NCI-H446 (cell line): ENCODE data around the gene MYO15B.

Source experiments
- DNase-seq, 2 experiments: peaks; one replicate each; lab custom pipeline; 2025; lab: John Stamatoyannopoulos, UW

The MYO15B gene

DNA sequence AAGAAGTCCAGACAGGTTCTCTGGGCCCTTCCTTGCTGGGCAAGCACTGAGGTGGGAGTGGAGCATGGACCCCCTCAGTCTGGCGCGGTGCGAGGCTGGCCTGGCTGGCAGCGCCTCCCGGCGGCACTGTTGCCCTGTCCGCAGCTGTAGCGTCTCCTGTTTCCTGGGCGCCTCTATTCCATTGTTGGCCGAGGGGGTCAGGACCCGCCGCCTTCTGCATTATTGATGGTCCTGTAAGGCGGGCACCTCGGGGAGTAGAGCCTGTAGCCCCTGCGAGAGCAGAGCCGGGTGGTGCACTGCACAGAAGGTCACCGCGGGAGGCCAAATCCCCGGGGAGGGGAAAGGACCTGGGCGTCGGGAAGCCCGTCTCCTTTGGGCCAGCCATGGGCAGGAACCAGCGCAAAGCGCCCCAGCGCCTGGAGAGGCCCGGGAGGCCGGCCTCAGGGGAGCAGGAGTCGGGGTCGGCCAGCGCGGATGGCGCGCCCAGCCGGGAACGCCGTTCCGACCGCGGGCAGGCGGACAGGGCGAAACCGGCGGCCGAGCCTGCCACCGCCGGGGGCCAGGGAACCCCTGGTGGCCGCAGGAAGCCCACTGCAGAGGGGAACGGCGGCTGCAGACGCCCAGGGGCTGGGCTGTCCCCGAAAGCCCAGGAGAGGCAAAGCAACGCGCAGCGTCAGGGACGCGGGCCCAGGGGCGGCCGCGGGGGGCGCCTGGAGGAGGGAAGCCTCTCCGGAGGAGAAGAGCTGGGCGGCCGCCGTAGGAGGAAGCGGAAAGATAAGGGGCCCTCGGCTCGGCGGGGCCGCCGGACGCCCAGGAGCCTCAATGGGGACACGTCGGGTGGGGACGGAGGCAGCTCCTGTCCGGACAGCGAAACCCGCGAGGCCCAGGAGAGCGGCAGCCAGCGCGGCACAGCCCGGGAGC lies at the start of gene MYO15B:
Gene MYO15B, plus strand, starts transcription at position 126 of the 921 bp plus-strand sequence. Its CDS starts 258 bp downstream, at position 384.
- no peak for DNase-seq

DNA sequence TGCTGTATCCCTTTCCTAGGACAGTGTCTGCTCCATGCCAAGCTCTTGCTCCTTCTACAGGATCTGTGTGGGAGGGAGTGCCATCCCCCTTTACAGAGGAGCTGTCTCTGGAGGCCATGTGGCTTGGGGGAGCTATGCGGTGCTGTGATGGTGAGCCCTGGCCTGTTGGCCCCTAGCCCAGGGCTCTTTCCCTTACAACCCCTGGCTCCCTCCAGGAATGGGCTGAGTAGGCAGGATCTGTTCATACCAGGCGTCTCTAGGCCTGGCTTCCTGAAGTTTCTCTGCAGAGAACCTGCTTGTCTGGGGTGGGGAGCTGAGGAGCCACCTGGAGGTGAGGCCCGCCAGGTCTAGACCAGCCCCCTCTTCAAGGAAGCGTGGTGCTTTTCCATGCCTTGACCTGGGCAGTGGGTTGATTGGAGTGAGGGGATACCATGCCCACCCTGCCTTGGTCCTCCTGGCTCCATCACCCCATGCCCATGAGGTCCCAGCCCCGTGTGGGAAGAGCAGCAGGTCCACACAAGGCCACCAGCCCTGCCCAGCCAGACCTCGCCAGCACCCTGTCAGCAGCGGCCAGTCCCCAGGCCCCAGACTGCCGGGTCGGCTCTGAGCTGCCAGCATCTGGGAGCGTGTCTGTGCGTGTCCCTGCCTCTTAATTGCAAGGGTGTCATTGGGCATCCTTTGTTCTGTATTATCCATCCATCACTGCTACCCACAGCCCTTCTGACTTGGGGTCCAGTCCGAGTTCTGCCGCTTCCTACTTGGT lies 47.5 kb upstream of the MYO15B start:
- DNase-seq, result no peak

DNA sequence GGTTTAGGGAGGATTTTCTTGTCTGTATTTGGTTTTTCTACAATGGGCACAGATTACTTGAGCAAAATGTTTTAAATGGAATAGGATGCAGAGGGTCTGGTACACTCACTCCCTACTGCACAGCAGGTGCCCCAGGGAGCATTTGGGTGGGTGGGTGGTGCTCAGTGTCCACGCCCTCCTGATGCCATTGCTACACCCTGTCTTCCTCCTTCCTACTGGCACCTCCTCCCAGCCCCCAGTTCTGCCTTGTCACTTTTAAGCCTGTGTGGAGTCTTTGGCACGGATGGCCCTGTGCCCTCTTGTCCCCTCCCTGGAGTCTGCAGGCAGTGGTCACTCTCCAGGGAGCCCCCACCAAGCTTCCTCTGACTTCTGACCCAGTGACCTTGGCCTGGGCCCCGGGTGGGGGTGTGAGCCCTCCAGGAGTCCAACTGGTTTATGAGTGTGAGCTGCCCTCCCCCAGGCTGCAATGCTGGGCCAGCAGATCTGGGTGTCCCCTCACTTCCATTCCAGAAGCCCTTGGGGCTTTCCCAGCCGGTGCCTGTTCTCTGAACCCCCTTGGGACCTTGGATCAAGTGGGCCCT lies 46.6 kb upstream of the MYO15B start:
- DNase-seq, result no peak

DNA sequence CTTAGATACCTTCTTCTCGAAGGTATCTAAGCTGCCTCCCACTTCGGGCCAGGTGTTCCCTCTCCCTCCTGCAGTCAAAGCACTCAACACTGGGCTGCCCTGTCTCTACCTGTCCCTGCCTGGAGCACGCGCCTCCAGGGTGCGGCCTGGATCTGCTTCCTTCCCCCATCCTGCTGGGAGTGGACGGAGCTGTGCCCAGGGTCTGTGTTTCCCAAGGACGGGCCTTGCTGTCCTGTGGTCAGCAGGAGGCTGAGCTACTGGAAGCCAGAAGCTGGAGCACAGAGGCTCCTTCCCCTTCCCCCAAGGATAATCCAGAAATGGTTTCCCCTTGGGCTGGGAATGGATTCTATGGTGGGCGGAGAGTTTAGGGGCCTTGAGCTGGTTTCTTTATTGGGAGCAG lies 45.4 kb upstream of the MYO15B start:
- DNase-seq, result no peak

DNA sequence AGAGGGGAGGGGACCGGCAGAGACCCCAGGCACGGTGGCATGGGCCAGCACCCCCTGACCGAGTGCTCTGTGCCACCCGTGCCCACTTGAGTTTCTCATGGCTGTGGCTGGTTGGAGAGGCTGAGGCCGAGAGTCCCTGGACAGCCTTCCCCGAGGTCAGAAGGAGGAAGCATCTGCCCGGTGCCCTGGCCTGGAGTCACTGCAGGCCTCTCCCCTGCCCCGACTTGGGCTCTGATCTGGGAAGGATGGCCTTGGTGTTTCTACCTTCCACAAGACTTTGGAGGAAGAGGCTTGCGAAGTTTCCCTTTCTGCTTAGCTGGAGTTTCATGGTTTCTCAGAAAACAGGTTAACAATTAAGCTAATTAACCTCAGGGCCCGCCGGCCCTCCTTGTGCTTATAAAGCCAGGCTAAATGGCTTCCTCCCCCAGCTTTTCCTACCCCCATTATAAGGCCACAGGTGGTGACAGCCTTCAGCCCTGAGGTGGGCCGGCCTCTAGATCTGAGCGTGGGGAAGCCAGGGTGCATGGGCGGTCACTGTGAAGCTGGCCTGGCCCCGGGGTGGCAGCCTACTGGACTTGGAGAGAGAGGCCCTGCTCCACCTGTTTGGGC lies 44.8 kb upstream of the MYO15B start:
- DNase-seq, result no peak

DNA sequence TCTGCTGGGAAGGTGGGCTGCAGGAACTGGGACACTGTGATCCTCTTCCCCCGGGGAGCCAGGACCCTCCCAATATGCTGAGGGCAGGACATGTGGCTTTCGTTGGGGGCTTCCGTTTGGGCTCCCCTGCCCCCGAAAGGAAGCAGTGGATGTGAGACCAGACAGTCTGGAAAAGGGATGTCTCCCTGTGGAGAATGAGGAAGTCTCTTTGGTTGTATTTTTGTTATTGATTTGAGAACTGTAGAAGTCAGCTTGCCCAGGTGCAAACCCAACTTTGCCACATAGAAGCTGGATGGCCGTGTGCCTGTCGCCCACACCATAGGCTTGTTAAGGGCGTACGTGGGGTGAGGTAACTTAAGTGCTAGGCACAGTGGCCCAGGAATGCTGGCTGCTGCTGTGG lies 43.4 kb upstream of the MYO15B start:
- DNase-seq, result no peak

DNA sequence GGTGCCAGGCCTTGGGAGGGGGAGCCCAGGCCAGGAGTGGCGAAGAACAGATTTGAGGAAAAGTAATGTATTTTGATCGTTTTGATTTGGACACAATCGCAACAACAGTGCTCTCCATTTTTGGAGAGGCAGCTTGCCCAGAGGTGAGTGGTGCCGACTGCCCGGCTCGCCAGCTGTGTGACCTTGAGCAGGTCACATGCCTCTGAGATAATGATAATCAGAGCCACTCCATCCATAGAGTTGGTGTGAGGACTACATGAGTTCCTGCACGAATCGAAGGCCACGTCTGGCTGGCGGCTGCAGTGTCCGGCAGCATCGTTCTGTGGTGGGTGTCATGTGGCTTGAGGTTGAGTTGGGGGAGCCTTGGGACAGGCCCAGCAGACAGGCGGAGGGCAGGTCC lies 41.4 kb upstream of the MYO15B start:
- DNase-seq, result no peak

DNA sequence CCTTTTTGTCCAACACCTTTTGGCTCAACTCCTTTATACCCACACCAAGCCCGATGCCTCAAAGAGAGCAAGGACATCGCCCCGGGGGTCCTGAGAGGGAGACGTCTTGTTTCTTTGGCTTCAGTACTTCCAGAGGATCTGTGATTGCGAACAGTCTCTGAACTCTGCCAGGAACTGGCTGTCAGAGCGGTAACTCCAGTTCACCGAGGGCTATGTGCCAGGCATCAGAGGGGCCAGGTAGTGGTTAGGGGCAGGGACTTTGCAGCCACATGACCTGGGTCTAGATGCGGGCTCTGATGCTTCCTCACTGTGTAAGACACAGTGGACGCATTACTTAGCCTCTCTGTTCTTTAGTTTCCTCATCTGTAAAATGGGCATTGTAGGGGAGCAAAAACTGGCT lies 40.5 kb upstream of the MYO15B start:
- no peak for DNase-seq

DNA sequence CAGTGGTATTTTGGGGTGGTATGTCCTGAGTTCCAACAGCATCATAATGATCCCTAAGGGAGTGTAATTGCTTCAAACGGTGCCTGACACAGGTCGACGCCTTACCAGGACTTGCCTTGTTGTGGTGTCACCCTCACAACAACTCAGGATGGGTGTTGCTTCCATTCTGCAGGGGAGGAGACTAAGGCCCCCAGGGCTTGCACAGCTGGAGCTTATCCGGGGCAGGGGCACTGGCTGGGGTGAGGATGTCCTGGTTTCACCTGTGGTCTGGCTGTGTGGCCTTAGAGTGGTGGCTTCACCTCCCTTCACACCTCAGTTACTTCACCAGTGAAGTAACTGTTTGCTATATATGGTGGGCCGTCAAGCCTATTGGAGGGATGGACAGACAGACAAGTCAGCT lies 38.8 kb upstream of the MYO15B start:
- no peak for DNase-seq

DNA sequence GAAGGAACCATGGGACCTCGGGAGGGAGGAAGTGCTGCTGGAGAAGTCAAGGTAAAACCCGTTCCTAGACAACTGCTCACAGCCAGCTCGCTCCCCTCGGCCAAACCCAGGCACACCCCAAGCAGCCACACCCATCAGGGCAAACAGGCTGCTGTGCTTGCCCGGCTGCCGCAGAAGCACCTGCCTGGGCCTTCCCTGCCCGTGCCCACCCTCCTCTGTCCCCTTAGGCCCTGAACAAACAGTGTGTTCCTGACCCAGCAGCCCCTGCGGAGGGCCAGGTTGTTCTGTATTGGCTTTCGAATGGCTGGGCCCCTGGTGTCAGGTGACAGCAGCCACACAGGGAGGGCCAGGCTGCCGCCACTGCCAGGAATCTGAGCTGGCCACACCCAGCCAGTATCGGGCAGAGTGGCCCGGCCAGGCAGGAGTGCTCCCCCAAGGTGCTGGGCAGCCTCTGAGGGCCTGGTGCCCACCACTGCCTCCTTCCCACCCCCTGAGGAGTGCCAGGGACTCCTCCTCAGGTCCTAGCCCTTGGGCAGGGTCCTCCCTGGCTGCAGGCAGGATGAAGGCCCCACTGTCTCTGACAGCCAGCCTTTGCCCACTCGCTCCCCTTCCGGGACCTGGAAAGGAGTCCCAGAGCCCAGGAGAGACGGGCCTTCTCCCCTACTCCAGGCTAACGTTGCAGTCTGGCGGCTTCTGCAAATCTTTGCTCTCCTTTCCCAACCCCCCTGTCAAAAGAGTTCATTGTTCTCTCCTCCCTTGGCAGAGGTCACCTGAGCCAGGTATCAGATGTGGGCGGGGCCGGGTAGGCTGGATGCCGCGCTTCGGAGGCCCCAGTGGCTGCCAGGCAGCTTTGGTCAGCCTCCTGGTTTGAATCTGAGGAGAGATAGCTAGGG lies 38.1 kb upstream of the MYO15B start:
- DNase-seq, result no peak

DNA sequence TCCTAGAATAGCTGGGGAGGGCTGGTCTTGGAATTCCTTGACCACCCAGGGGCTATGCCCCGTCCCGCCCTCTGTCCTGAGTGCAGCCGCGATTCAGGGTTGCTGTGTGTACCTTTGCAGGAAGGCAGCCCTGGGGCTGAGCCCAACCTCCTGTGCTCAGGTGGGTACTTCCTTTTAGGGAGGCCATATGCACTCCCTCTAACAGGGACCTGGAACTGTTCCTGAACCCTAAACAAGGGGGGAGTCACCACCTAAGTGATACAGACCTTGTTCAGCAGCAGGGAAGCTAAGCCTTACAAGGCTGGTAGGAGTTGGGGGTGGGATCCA lies 37.5 kb upstream of the MYO15B start:
- DNase-seq, result no peak

DNA sequence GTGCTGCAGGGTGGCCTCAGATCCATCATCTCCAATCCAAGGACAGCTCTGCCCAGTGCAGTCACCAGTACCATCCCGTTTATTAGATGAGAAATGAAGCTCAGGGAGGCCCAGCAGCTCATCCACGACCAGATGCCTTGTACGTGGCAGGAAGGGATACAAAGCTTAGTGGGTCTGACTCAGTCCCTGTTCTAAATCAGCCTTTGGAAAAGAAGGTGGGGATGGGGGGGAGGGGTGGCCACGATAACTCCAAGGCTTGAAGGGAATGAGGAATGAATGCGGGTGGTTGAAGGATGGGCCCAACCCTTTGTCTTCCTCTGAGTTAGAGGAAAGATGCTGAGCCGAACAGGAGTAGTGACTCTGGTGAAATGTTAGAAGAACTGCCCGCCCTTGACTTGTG lies 36.3 kb upstream of the MYO15B start:
- DNase-seq, result no peak

DNA sequence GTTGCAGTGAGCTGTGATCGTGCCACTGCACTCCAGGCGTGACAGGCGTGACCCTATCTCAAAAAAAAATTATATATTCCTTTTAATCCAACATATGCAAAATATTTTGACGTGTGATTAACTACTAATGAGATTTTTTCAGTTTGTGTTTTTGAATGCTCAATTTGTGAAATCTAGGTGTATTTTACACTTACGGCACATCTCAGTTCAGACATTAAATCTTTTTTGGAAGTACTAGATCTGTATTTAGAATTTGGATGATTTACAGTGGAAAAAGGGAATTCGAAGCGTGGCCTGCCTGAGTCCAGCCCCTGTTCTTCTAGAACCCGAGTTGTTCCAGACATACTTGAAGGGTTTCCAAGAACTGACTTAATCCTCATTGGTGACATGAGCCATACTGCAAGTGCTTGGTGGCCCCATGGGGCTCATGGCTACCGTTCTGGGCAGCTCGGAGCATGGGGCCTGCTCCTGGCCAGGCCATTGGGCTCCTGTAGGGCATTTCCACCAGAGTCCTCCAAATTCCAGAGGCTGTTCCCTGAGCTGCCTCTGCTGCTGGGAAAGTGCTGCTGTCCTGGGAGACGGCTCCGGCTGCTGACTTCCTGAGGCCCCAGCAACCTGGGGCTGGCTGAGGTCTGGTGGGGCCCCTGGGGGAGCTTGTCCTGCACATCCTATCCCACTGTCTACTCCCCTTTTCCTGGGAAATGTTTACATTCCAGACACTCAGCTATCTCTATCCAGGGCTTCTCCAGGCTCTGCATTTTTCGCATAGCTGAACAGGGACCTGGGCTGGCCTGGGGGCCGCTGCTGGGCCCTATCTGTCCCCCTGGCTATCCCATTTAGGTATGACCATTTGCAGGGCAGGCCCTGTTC lies 34.9 kb upstream of the MYO15B start:
- DNase-seq, result no peak

DNA sequence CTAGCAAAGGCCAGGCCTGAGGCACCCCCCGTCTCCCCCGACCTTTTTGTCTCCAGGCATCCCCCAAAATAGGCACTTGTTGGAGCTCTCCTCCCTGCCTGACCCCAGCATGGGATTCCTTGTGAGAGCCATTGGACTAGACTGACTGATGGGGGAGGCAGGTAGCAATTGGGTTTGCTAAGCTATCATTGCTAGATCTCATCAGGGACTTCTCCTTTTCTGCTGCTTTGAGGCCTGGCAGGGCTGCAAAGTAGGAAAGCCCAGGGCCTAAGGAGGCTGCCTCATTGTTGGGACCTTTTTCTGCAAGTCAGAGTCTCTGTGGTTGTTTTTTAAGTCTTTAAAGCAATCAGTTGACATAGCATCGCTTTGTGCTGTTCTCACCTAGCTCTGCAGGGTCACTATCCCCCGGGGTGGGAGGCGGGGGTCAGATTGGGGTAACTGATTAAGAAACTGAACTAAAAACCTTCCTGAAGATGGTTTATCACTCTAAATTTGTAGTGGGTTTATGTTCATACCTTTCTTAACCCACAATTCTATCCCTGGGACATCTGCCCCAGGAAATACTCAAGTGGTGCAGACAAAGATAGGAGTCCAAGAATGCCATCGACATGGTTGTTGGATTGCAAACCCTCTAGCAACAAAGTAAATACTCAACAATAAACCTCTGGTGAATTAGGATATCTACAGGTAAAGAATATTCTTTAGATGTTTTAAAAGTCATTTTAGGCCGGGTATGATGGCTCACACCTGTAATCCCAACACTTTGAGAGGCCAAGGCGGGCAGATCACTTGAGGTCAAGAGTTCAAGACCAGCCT lies 34.1 kb upstream of the MYO15B start:
- no peak for DNase-seq

DNA sequence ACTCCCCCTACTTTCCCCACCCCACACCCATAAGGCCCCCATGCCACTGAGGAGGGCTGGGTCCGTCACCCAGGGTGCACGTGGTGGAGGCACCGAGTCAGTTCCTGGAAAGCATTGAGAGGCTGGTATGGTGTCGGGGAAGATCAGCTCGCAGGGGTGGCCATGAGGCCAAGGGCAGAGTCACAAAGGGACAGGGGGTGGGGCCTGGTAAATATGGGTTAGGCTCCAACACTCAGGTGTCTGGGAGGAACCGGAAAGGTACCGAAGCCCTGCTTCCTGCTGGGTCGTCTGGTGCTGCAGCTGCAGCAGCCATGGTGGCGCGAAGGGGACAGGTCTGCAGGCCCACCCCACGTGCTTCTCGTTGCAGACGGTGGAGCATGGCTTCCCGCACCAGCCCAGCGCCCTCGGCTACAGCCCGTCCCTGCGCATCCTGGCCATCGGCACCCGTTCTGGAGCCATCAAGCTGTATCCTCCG lies 31.9 kb upstream of the MYO15B start:
- DNase-seq, result no peak

DNA sequence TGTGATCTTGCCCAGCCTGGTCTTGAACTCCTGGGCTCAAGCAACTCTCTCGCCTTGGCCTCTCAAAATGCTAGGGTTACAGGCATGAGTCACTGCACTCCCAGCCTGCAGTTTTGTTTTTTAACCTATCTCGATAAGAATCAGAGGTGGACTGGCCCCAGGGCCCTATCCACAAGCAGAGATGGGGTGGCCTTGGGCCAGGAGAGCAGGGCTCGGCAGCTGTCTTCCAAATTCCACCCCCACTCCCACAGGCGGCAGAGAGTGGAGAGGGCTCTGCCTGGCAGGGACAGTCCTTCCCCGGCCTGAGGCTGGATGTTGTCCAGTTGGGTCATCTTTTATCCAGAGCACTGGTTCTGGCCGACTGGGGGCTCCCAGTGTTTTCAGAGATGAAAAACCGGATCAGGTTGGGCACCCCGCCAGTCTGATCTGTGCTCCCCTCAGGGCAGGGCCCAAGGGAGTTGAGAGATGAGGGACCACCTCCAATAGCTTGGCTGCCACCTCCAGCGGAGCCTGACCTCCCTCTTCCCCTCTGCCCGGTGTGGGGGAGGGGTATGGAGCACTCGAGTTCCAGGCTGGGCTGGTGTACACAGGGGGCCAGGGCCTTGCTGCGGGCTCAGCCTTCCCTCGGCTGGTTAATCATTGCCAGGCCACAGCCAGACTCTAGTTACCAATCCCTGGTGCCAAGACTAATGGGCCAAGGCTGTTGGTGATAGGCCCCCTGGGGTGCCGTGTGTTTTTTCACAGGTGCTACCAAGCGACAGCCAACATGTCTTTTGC lies 30.3 kb upstream of the MYO15B start:
- peak; percentile 9 to 74 for DNase-seq

DNA sequence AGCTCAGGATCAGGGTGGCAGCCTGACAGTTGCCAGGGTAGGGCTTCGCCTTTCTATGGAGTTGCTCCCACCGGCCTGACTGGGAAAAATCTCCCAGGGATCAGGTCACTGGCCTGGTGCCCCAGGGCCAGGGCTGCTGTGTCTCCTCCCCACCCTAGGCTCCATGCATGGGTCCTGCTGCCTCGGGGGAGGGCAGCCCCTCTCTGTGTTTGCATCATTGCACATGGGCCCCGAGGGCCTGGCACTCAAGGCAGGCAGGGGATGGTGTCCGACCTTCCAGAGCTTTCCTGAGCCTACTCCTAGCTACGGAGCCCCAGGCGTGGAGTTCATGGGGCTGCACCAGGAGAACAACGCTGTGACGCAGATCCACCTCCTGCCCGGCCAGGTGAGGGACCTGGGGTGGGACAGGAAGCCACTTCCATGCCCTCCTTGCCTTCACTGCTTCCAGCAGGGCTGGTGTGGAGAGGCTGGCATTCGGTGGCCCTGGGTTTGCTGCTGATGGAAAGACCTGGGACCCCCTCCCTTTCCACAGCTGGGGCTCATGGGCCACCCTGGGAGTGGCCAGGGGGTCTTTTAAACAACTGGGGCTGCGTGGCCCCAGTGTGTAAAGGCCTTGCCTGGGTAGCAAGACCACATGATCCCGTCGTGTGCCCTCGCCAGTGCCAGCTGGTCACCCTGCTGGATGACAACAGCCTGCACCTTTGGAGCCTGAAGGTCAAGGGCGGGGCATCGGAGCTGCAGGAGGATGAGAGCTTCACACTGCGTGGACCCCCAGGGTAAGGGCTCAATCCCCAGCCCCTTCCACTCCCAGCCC lies 29.5 kb upstream of the MYO15B start:
- no peak for DNase-seq
